Omental fat pad (tissue), 4 donors: Measurements from ENCODE around the gene MGST2. TPM values are rescaled to one million over a fixed set of nuclear protein-coding genes. Genes with fewer than 3 reads are reported as not detected.

Experiments used
- ATAC-seq: fragments of 150-250 bp; one replicate; pipeline ENCODE4 v1.9.1; 2016; ENCODE audit warnings: mild to moderate bottlenecking, moderate library complexity; ENCODE audit not compliant: low FRiP score
- DNase-seq: peaks from one replicate; pipeline ENCODE4 v3.0.0-alpha.2; 2019; ENCODE audit warnings: low spot score
- total RNA-seq, 4 donors: library from RNA; depleted of rRNA; stranded (reverse); fragments of >200 nt; gene quantifications; one replicate each; pipeline ENCODE4 v1.1.0, GENCODE V29; 2016
- TF ChIP-seq, protein P1 (sequence below), 3 donors: fragments of 450-650 bp; IDR thresholded peaks; one replicate each; pipeline ENCODE4 v1.5.1; 2016 to 2017; ENCODE audit warnings: antibody characterized with exemption in 3 of 3, mild to moderate bottlenecking in 3 of 3, moderate library complexity in 2 of 3

The MGST2 gene
- total RNA-seq, 4 donors from 2014 or later, result 24.6 to 83.1 (median 45.4) TPM

DNA sequence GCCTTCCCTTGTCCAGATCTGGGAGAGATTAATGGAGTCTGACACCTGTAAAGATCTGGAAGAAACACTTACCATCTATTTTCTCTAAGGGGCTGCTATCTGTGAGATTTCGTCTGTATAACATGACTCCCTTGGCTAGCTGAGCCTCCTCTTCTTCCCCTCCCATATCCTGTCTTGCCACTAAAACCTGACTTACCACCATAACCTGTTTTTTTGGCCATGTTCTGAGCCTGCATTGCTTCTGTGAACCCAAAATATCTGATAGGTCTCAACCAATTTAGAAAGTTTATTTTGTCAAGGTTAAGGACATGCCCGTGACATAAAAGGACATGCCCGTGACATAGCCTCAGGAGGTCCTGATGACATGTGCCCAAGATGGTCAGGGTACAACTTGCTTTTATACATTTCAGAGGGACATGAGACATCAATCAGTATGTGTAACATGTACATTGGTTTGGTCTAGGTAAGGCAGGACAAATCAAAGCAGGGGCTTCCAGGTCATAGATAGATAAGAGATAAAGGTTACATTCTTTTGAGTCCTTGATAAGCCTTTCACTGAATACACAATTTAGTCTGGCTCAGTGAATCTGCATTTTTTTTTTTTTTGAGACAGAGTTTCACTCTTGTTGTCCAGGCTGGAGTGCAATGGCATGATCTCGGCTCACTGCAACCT is 11.4 kb downstream of the MGST2 start:
- DNase-seq (no peak), ATAC-seq (no peak)
- TF ChIP-seq, protein P1, sequence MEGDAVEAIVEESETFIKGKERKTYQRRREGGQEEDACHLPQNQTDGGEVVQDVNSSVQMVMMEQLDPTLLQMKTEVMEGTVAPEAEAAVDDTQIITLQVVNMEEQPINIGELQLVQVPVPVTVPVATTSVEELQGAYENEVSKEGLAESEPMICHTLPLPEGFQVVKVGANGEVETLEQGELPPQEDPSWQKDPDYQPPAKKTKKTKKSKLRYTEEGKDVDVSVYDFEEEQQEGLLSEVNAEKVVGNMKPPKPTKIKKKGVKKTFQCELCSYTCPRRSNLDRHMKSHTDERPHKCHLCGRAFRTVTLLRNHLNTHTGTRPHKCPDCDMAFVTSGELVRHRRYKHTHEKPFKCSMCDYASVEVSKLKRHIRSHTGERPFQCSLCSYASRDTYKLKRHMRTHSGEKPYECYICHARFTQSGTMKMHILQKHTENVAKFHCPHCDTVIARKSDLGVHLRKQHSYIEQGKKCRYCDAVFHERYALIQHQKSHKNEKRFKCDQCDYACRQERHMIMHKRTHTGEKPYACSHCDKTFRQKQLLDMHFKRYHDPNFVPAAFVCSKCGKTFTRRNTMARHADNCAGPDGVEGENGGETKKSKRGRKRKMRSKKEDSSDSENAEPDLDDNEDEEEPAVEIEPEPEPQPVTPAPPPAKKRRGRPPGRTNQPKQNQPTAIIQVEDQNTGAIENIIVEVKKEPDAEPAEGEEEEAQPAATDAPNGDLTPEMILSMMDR (IDR thresholded peaks at IDR 0.05), result no peak

DNA sequence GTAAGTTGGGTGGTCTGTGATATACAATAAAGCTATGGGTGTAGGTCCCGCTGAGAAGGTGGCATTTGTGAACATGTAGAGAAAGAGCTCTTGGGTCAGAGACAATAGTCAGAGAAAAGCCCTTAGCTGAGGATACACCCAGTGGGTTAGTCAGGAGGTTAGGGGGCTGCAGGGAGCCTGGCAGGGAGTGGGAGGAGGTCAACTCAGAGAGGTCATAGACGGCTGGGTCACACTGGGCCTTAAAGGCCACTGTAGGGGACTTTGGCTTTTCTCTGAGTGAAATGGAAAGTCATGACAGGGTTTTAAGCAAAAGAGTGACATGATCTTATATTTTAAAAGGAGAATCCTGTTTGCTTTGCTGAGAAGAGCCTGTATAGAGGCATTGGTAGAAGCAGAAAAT is 16.7 kb downstream of the MGST2 start:
- TF ChIP-seq, protein P1 (IDR thresholded peaks at IDR 0.05), result no peak
- no peak for DNase-seq
- ATAC-seq, result peak; percentile 51

DNA sequence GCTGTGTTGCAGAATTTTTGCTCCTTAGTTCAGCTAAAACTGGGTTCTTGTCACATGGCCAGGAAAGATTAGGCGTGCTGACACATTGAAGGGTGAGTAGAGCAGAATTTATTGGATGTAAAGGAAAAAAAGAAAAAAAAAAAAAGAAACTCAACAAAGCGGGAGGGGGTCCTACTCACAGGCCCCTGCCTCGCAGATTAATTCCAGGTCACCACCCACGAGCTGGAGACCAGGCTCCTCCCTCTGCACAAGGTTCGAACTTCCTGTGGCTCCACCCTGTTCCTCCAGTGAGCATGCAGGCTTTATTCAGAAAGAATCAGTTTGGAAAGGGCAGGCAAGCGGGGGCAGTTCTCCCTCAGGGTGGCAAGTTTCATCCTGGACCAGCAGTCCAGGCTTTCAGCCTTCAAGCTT is 17.1 kb downstream of the MGST2 start:
- ATAC-seq (peak; percentile 23), DNase-seq (no peak)
- TF ChIP-seq, protein P1 (IDR thresholded peaks at IDR 0.05), result no peak

DNA sequence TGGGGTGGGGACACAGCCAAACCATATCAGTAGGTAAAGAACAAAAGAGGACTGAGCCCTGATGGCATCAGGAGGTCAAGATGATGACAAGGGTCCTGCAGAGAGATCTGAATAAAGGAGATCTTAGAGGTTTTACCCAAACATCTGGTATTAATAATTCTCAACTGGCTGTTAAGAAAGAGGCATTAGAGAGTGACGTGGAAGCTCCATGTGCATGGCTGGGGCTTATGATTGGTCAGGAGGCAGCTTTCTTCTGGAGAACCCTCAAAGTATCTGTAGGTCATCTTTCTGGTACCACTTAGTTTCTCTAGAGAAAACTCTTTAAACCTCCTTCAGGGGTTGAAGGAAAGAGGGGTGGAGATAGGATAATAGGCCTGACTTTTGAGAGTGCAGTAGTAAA is 18.7 kb downstream of the MGST2 start:
- TF ChIP-seq, protein P1 (IDR thresholded peaks at IDR 0.05), result no peak

GRCh38 chr4:139685180-139685579 is 19.6 kb downstream of the MGST2 start:
- no peak for DNase-seq
- TF ChIP-seq, protein P1 (IDR thresholded peaks at IDR 0.05), result no peak
- no peak for ATAC-seq

More for the DNA sequence above, 18.7 kb downstream of the MGST2 start:
- ATAC-seq, result no peak
- no peak for DNase-seq

DNA sequence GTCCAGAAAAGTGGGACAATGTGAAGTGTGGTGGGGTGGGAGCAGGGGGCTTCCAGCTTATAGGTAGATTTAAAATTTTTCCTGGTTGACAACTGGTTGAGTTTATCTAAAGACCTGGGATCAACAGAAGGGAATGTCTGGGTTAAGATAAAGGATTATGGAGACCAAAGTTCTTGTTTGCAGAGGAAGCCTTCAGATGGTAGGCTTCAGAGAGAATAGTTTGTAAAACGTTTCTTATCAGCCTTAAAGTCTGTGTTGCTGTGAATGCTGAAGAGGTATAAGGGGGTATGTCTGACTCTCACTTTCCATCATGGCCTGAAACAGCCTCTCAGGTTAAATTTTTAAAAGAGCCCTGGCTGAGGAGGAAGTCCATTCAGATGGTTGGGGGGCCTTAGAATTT is 20.5 kb downstream of the MGST2 start:
- TF ChIP-seq, protein P1 (IDR thresholded peaks at IDR 0.05), result no peak
- ATAC-seq (no peak), DNase-seq (no peak)

GRCh38 chr4:139686988-139687387 is 21.4 kb downstream of the MGST2 start:
- TF ChIP-seq, protein P1 (IDR thresholded peaks at IDR 0.05), result no peak
- ATAC-seq (no peak), DNase-seq (no peak)
